Stimulated activated CD4-positive, alpha-beta T cell treated with anti-CD3 and anti-CD28 coated beads, Interleukin-4, amount 100 ng/mL, for 4 hours (primary cell): ENCODE results near the gene SNTG2.
"Not testable (repeated sequence)": the region's sequence is repeated elsewhere in the genome, so short reads cannot be mapped to it uniquely, and the experiment has no call there.

Experiments used
- DNase-seq, 2 experiments: peaks; one replicate each; pipeline ENCODE4 v3.0.0-alpha.2; 2020

Gene SNTG2

GRCh38 chr2:1400943-1401735 is 450.5 kb downstream of the SNTG2 start:
- DNase-seq, result no peak

GRCh38 chr2:1402064-1402463 is 451.4 kb downstream of the SNTG2 start:
- DNase-seq, result no peak

DNA sequence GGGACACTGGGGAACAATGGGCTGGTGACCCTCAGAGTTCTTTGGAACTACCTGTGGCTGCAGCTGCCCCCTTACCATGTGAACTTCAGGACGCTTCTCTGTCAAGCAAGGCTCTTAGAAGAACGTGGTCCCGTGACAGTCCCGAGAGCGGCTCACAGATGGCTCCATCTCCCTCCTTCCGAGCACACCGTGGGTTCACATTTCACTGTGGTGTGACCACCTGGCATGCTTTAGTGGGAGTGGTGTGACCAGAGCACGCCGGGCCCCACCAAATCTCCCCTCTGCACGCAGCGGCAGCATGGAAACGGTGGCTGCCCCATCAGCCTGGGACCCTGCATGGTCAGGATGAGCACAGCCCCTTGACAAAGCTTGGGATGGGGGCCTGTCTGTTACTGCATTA is 452.9 kb downstream of the SNTG2 start:
- no peak for DNase-seq

GRCh38 chr2:1405124-1405523 is 454.5 kb downstream of the SNTG2 start:
- no peak for DNase-seq

DNA sequence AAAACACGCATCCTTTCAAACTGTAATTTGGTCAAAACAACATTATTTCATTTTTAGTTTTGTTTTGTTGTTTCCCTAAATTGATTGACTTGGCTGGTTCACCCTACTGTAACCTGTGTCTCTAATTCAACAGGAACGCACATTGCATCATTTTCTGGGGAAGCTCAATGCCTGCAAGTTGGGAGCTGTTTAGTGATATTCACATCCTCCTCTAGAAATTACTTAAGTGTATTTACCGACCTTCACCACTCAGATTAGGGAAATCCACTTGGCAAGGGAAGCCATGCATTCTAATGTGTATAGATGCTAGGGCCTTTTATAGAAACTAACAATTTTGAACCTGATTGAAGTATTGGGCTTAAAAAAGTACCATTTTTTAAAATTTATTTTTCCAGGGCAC is 455.3 kb downstream of the SNTG2 start:
- DNase-seq, result no peak

- no peak for DNase-seq
Measured at GRCh38 chr2:1406434-1406833, 455.8 kb downstream of the SNTG2 start.

- no peak for DNase-seq
Measured at GRCh38 chr2:1407950-1408675, 457.5 kb downstream of the SNTG2 start.

GRCh38 chr2:1413156-1413710 is 462.6 kb downstream of the SNTG2 start, which contains the start of gene TPO:
TPO (plus strand) TSS chr2:1413463; CDS start chr2:1414409, 946 bp downstream.
- DNase-seq, result no peak

GRCh38 chr2:1414121-1414520 is 463.5 kb downstream of the SNTG2 start:
- no peak for DNase-seq

GRCh38 chr2:1414901-1415300 is 464.3 kb downstream of the SNTG2 start:
- DNase-seq, result not testable (repeated sequence)

- DNase-seq, result no peak
Measured at GRCh38 chr2:1415501-1415900, 464.9 kb downstream of the SNTG2 start.
